Measurements from ENCODE around the gene CPA4. TPM values are rescaled to one million over a fixed set of nuclear protein-coding genes. Genes with fewer than 3 reads are reported as not detected.
"Not testable (repeated sequence)": the region's sequence is repeated elsewhere in the genome, so short reads cannot be mapped to it uniquely, and the experiment has no call there.

The CPA4 gene, protein sequence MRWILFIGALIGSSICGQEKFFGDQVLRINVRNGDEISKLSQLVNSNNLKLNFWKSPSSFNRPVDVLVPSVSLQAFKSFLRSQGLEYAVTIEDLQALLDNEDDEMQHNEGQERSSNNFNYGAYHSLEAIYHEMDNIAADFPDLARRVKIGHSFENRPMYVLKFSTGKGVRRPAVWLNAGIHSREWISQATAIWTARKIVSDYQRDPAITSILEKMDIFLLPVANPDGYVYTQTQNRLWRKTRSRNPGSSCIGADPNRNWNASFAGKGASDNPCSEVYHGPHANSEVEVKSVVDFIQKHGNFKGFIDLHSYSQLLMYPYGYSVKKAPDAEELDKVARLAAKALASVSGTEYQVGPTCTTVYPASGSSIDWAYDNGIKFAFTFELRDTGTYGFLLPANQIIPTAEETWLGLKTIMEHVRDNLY
- 1 to 10 TPM in 10 of 12 donors, not detected in 2; 1.1 to 10.0 (median 2.1) TPM for polyA plus RNA-seq (ENCODE audit: insufficient read length in 12 of 12)
- long read RNA-seq, donor 1 = 0 reads
- long read RNA-seq, donor 2 = 0 reads
- long read RNA-seq, donor 3 = 0 reads
- long read RNA-seq, donor 4 = 0 reads
- long read RNA-seq, donor 5 = 0 reads
- long read RNA-seq, donor 6 = 0 reads
- long read RNA-seq, donor 7 = 0 reads
- long read RNA-seq, donor 8 = 0 reads
- long read RNA-seq, donor 9 = 0 reads
- long read RNA-seq, donor 10, partial matches to known transcripts = 0 of 2 reads
- long read RNA-seq, donor 10, other reads (novel, unspliced or antisense) = 0 of 2 reads
- long read RNA-seq, donor 11 = 0 reads

- peak; percentile 47 for DNase-seq
Observed at GRCh38 chr7:130292682-130293257, at the start of gene CPA4. CPA4 (plus strand) TSS chr7:130293161; CDS start chr7:130293181, 20 bp downstream.

DNA sequence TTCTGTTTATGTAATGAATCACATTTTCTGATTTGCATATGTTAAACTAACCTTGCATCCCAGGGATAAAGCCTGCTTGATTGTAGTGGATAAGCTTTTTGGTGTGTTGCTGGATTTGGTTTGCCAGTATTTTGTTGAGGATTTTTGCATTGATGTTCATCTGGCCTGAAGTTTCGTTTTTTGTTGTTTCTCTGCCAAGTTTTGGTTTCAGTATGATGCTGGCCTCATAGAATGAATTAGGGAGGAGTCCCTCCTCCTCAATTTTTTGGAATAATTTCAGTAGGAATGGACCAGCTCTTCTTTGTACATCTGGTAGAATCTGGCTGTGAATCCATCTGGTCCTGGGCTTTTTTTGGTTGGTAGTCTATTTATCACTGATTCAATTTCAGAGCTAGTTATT is 49.5 kb upstream of the CPA4 start:
- DNase-seq = peak; percentile 57

- not testable (repeated sequence) for DNase-seq
Observed at GRCh38 chr7:130246491-130246890, 46.5 kb upstream of the CPA4 start.

GRCh38 chr7:130248842-130249241 is 44.1 kb upstream of the CPA4 start:
- not testable (repeated sequence) for DNase-seq

DNA sequence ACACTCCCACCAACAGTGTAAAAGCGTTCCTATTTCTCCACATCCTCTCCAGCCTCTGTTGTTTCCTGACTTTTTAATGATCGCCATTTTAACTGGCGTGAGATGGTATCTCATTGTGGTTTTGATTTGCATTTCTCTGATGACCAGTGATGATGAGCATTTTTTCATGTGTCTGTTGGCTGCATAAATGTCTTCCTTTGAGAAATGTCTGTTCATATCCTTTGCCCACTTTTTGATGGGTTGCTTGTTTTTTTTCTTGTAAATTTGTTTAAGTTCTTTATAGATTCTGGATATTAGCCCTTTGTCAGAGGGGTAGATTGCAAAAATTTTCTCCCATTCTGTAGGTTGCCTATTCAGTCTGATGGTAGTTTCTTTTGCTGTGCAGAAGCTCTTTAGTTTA is 43.3 kb upstream of the CPA4 start:
- DNase-seq = not testable (repeated sequence)

GRCh38 chr7:130254555-130254954 is 38.4 kb upstream of the CPA4 start:
- DNase-seq = no peak

- DNase-seq = no peak
Observed at GRCh38 chr7:130256704-130257103, 36.3 kb upstream of the CPA4 start.

GRCh38 chr7:130258494-130259078 is 34.4 kb upstream of the CPA4 start:
- no peak for DNase-seq

GRCh38 chr7:130262448-130262847 is 30.5 kb upstream of the CPA4 start:
- DNase-seq = no peak

DNA sequence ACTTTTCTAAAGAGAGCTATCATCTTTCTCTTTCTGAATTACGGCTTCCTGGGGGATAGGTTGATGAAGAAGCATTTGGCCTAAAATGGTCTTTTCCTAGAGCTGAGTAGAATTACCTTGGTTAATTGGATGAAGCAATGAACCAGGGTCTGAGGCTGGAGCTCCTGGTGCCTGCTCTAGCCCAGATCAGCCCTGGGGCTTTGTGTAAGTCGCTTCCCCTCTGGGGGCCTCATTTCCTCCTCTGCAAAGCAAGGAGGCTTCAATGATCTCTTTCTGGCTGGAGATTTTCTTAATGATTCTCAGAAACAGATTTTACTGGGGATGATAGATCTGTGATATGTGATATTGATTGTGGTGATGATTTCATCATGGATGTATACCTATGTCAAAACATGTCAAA is 29.8 kb upstream of the CPA4 start:
- no peak for DNase-seq

DNA sequence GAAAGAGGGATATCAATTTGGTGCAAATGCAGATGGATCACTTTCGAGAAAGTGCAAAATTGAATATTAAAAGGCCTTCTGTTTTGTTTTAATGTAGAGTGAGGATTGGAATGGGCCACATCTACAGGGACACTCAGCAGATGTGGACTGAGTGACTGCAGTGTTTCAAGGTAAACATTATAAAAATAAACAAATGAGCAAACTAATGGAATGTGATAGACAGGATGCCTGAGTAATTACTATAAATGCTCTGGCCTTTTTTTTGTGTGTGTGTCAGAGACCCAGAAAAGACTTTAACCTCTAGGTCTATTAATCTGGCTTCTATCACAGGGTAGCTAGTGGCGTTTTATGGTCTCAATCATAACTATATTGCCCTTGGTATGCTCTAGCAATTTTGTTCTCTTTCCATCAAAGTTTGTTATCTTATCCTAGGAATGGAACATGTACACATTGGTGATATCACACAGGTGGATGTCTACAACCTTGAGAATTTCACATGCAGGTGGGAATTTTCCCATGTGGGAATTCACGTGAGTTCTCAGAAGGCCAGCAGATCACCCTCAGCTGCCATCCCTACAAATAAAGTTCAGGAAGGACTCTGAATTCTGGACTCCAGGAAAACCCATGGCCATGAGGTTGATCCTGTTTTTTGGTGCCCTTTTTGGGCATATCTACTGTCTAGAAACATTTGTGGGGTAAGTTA is 26.6 kb upstream of the CPA4 start, which contains the start of gene CPA2:
CPA2 (plus strand) TSS at position 606 of the 703 bp plus-strand sequence; CDS start at position 625, 19 bp downstream.
- DNase-seq = no peak

DNA sequence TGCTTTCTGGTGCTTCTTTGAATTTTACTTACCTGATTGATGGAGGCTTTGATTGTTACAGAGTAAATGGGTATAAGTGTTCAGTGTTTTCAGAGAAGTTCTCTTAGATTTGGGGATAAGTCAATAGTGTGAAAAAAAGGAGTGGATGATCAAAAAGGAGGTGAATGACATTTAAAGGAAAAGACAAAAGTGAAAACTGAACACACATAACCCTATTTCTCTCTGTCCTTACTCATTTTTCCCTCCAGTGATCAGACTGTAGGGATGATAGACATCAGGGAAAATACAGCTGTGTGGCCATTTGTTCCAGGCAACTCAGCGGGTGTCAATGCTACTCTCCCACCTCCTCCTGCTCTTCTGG is 26.0 kb upstream of the CPA4 start:
- no peak for DNase-seq

DNA sequence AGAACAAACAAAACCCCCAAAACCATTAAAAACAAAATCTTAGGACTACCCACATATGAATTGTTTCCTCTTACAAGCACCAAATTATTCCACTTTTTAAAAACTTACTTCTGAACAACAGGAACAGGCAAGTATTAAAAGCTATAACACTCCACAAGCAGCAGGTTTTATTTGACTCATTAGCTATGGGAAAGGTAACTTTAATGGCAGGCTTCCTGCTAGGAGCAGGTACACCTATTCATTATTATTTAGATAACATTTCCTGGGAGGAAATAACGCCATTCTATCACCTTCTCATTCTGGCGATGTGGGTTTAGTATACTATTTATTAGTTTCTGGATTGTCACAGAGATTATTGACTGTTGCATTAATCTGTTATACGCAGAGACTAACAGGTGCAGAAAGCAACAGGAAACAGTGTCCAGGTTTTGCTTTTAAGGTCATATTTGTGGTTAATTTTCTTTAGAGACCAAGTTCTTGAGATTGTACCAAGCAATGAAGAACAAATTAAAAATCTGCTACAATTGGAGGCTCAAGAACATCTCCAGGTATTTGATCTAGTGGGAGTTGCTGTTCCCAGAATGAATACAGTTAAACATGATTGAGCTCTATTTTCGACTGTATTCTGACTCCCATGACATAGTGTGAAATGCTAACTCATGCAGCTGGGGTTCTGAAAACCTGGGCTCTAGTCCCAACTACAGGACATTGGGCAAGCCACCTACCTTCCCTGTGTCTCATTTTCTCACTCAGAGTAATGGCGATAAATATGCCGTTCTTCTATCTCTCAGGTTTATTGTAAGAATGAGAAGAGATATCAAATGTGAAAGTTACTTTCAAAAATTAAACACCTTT is 24.3 kb upstream of the CPA4 start:
- DNase-seq = no peak

GRCh38 chr7:130269318-130269694 is 23.7 kb upstream of the CPA4 start:
- no peak for DNase-seq

DNA sequence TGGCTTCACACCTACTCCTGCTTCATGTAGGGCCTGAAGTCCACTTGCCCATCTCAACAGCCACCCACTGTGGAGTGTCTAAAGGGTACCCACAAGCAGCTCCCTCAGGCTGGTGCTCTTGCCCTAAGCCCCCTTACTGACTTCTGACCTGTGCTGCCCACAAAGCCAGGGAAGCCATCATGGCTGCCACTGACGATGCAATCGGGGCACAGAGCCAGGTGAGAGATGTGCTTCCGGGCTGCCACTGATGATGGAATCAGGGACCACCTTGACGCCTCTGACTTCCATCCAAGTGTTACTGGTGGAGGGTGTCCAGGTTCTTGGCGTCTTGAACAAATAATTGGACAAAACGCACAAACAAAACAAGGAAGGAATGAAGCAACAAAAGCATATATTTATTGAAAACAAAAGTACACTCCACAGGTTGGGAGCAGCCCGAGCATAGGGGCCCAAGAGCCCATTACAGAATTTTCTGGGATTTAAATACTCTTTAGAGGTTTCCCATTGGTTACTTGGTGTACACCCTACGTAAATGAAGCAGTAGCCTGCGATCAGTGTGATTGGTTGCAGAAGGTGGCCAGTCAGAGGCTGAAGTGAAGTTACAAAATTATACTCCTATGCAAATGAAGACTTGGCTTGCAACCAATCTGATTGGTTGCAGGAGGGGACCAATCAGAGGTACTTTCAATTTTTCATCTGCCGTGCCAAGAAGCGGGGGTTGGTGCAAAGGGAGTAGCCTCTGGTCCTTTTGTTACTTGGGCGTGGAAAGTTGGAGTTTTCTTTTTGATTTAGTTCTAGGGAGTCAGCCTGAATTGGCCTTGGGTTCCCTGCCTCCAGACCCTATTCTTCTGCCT is 21.8 kb upstream of the CPA4 start:
- DNase-seq = no peak

DNA sequence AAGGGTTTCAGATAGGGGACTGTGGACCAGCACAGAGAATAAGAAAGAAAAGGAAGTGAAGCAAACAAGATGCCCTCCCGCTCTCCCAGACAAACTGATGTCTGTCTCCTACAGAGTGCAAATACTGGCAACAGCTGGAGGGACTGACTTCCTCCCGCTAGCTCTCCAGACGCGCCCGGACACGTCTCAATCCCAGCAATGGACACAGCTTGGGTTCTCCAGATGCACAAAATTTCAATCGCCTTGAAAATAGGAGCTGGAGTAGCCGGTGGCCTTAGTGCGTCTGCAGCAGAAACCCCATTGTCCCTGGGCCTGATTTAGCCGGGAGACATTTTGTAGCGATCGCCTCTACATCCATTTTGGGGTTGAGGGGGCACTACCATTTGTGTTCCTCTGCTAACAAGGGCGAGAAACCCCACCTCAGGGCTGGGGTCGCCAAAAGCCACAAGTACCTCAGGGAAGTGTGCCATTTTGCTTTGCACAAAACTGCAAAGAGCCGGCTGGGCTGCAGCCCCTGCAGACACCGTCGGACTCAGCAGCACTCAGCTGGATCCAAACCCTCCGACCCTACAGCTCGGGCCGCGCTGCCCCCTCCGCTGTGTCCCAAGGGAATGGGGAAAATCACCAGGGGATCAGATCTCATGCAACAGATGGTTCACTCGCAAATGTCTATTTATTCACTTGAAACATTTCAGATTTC is 20.4 kb upstream of the CPA4 start:
- peak; percentile 54 for DNase-seq

GRCh38 chr7:130273081-130273932 is 19.7 kb upstream of the CPA4 start:
- peak; percentile 92 for DNase-seq

GRCh38 chr7:130273933-130274255 is 19.1 kb upstream of the CPA4 start:
- DNase-seq = peak; percentile 80

Measured in muscle of arm (tissue), 14 donors.